GM12801 (cell line): ENCODE results near the gene TFG.

Experiments used
- CTCF ChIP-seq: IDR thresholded peaks from one replicate; pipeline ENCODE4 v1.5.1; 2011; ENCODE audit warnings: control low read depth; ENCODE audit not compliant: insufficient read length; ENCODE audit errors: extremely low read depth

The TFG gene

GRCh38 chr3:100715176-100715575, 5.9 kb downstream of the TFG start:
- TF ChIP-seq CTCF = no peak

- TF ChIP-seq CTCF = no peak
These were observed 7.8 kb downstream of the TFG start for GRCh38 chr3:100717063-100717462.

- TF ChIP-seq CTCF = no peak
These were observed 8.6 kb downstream of the TFG start for GRCh38 chr3:100717637-100718487.

- TF ChIP-seq CTCF = no peak
These were observed 9.8 kb downstream of the TFG start for GRCh38 chr3:100719136-100719535.

GRCh38 chr3:100720426-100720825, 11.1 kb downstream of the TFG start:
- TF ChIP-seq CTCF = no peak

GRCh38 chr3:100725935-100726513, 16.7 kb downstream of the TFG start:
- TF ChIP-seq CTCF = no peak

- TF ChIP-seq CTCF = no peak
These were observed 17.4 kb downstream of the TFG start for GRCh38 chr3:100726706-100727105.
